Thoracic aorta (tissue), 2 donors: Measurements from ENCODE around the gene RGP1. TPM values are rescaled to one million over a fixed set of nuclear protein-coding genes. Genes with fewer than 3 reads are reported as not detected.

Experiments
- ATAC-seq: fragments of 150-250 bp; one replicate; pipeline ENCODE4 v1.8.0; 2017; ENCODE audit warnings: low read depth; ENCODE audit not compliant: insufficient number of reproducible peaks, low FRiP score
- DNase-seq: peaks from one replicate; pipeline ENCODE4 v3.0.0-alpha.2; 2020; ENCODE audit warnings: low spot score
- H3K27ac ChIP-seq, 2 donors: fragments of 200-600 bp; sonication (generic); 1 replicate in 1 of 2; 2 replicates in 1 of 2; pipeline ENCODE4 v1.5.1; 2016; ENCODE audit warnings: mild to moderate bottlenecking in 2 of 2, moderate library complexity in 2 of 2
- H3K27me3 ChIP-seq: fragments of 200-600 bp; sonication (generic); replicated peaks from 2 replicates; pipeline ENCODE4 v1.6.0; 2016; ENCODE audit warnings: mild to moderate bottlenecking; ENCODE audit not compliant: insufficient read depth
- H3K36me3 ChIP-seq: fragments of 200-600 bp; sonication (generic); one replicate; pipeline ENCODE4 v1.5.1; 2016
- H3K4me1 ChIP-seq, 2 donors: fragments of 200-600 bp; sonication (generic); 1 replicate in 1 of 2; 2 replicates in 1 of 2; pipeline versions ENCODE4 v1.5.1 to v1.6.0; 2016; ENCODE audit warnings: low read depth in 2 of 2, mild to moderate bottlenecking in 1 of 2; ENCODE audit not compliant: control insufficient read depth in 1 of 2
- H3K4me3 ChIP-seq: fragments of 200-600 bp; sonication (generic); 2 replicates; pipeline ENCODE4 v1.5.1; 2016; ENCODE audit warnings: mild to moderate bottlenecking
- H3K9me3 ChIP-seq: fragments of 200-600 bp; sonication (generic); 2 replicates; pipeline ENCODE4 v1.5.1; 2016
- CTCF ChIP-seq: fragments of 200-600 bp; sonication (generic); IDR thresholded peaks from one replicate; pipeline ENCODE4 v1.5.1; 2019; ENCODE audit warnings: antibody characterized with exemption
- total RNA-seq, 2 donors: library from RNA; depleted of rRNA; stranded (reverse); fragments of >200 nt; gene quantifications; one replicate each; pipeline versions ENCODE4 v1.1.0 to v1.2.3, GENCODE V29; 2016

The RGP1 gene
- total RNA-seq, 2 donors from 2014 or later = 23.0 to 24.5 TPM

GRCh38 chr9:35731415-35732184, 17.5 kb upstream of the RGP1 start:
- peak overlapping the region; percentile 99 for H3K27ac ChIP-seq
- peaks cover 16% of the 10 kb centered on the region for H3K36me3 ChIP-seq
- peaks cover 25 to 57% of the 10 kb centered on the region in 2 donors for H3K4me1 ChIP-seq
- no peaks in the 10 kb centered on the region for H3K27me3 ChIP-seq
- peak overlapping the region; percentile 86 for H3K4me3 ChIP-seq
- ATAC-seq (no peak), DNase-seq (no peak)
- no peak for TF ChIP-seq CTCF
- no peaks in the 10 kb centered on the region for H3K9me3 ChIP-seq

- Histone ChIP-seq H3K4me3 (peak within 1 kb of the TSS; percentile 86), H3K4me1 (peaks cover 24 to 50% of the 10 kb centered on the region in 2 donors), H3K36me3 (peaks cover 22% of the 10 kb centered on the region), H3K27me3 (no peaks in the 10 kb centered on the region), H3K27ac (peak within 1 kb of the TSS; percentile 99), H3K9me3 (no peaks in the 10 kb centered on the region)
- ATAC-seq (peak; percentile 61), DNase-seq (peak; percentile 97)
- no peak for TF ChIP-seq CTCF
Measured at GRCh38 chr9:35732185-35732799, 16.8 kb upstream of the RGP1 start, which contains the start of the genes CREB3 and TLN1. TSS of gene CREB3 (plus strand) at chr9:35732666. CDS start at chr9:35732773, 107 bp downstream. TSS of gene TLN1 (minus strand) at chr9:35732195. CDS start at chr9:35725694, 6,501 bp downstream.

GRCh38 chr9:35732800-35733541, 16.1 kb upstream of the RGP1 start:
- TF ChIP-seq CTCF = no peak
- peak overlapping the region; percentile 99 for H3K27ac ChIP-seq
- no peak for ATAC-seq
- DNase-seq = no peak
- no peaks in the 10 kb centered on the region for H3K9me3 ChIP-seq
- no peaks in the 10 kb centered on the region for H3K27me3 ChIP-seq
- peaks cover 29% of the 10 kb centered on the region for H3K36me3 ChIP-seq
- peak overlapping the region; percentile 86 for H3K4me3 ChIP-seq
- H3K4me1 ChIP-seq = peaks cover 20 to 43% of the 10 kb centered on the region in 2 donors

- H3K4me3 ChIP-seq = no peak overlapping the region
- peaks cover 40% of the 10 kb centered on the region for H3K36me3 ChIP-seq
- no peak for TF ChIP-seq CTCF
- ATAC-seq (no peak), DNase-seq (no peak)
- H3K9me3 ChIP-seq = no peaks in the 10 kb centered on the region
- H3K27me3 ChIP-seq = no peaks in the 10 kb centered on the region
- H3K27ac ChIP-seq = no peak overlapping the region
- H3K4me1 ChIP-seq = peaks cover 16 to 34% of the 10 kb centered on the region in 2 donors
Measured at GRCh38 chr9:35734096-35734495, 15.0 kb upstream of the RGP1 start.

- peak overlapping the region in 1 of 2 donors; percentile 19 for H3K27ac ChIP-seq
- peak; percentile 75 for TF ChIP-seq CTCF
- no peak overlapping the region for H3K4me3 ChIP-seq
- peaks cover 60% of the 10 kb centered on the region for H3K36me3 ChIP-seq
- peaks cover 11 to 17% of the 10 kb centered on the region in 2 donors for H3K4me1 ChIP-seq
- H3K27me3 ChIP-seq = no peaks in the 10 kb centered on the region
- H3K9me3 ChIP-seq = no peaks in the 10 kb centered on the region
- no peak for DNase-seq
- no peak for ATAC-seq
Measured at GRCh38 chr9:35736201-35736633, 12.9 kb upstream of the RGP1 start.
